Midbrain (tissue), 1 donor: ENCODE results near the gene TBX3.

ENCODE experiments used
- DNase-seq: peaks from one replicate; lab custom pipeline; 2025; lab: John Stamatoyannopoulos, UW

Gene TBX3

DNA sequence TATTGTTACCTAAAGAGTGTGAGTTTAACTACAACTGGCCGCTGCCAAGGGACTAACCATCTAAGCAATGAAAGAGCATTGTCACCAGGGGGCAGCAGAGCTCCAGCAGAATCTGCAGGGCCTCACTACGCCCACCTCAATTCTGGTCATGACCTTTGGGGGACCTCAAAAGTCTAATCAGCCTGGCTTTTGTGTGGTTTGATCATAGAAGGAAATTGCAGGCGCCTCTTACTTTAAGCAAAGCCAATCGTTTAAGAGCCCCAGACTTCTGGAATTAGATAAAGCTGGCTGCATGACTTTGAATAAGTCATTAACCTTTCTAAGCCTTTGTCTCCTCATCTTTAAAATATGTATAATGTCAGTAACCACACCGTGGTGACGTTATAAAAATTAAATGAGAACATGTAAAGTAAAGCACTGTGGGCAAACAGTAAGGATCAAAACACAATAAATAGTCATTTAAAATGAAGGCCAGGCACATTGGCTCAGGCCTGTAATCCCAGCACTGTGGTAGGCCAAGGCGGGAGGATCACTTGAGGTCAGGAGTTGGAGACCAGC lies 58.6 kb downstream of the TBX3 start:
- no peak for DNase-seq

GRCh38 chr12:114623737-114624136 lies 60.2 kb downstream of the TBX3 start:
- DNase-seq = no peak
